ENCODE results near the gene FAF1. TPM values are rescaled to one million over a fixed set of nuclear protein-coding genes. Genes with fewer than 3 reads are reported as not detected.

The FAF1 gene
- total and polyA plus RNA-seq, 9 donors = 23.1 to 76.0 (median 57.1) TPM

DNA sequence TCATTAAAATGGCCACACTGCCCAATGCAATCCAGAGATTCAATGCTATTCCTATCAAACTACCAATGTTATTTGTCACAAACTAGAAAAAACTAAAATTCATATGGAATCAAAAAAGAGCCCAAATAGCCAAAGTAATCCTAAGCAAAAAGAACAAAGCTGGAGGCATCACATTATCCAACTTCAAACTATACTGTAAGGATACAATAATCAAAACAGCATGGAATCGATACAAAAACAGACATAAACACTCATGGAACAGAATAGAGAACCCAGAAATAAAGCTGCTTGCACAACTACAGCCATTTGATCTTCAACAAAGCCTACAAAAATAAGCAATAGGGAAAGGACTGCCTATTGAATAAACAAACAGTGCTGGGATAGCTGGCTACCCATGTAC, 100.4 kb downstream of the FAF1 start:
- no peak for DNase-seq
- 95 to 100% (median 97%) methylated on average over 1 of the region's 1 CpG for WGBS, 3 donors
- Histone ChIP-seq H3K27ac (no peak overlapping the region), H3K4me3 (no peak overlapping the region), H3K36me3 (no peaks in the 10 kb centered on the region), H3K27me3 (no peaks in the 10 kb centered on the region), H3K4me1 (ENCODE audit: insufficient read depth) (no peaks in the 10 kb centered on the region), H3K9me3 (no peaks in the 10 kb centered on the region)
- intact Hi-C loops (cut with DNase I) = no loop called here
- TF ChIP-seq EP300 (IDR thresholded peaks at IDR 0.05) (no peak), POLR2A (IDR thresholded peaks at IDR 0.05) (no peak)
- TF ChIP-seq, protein P1, sequence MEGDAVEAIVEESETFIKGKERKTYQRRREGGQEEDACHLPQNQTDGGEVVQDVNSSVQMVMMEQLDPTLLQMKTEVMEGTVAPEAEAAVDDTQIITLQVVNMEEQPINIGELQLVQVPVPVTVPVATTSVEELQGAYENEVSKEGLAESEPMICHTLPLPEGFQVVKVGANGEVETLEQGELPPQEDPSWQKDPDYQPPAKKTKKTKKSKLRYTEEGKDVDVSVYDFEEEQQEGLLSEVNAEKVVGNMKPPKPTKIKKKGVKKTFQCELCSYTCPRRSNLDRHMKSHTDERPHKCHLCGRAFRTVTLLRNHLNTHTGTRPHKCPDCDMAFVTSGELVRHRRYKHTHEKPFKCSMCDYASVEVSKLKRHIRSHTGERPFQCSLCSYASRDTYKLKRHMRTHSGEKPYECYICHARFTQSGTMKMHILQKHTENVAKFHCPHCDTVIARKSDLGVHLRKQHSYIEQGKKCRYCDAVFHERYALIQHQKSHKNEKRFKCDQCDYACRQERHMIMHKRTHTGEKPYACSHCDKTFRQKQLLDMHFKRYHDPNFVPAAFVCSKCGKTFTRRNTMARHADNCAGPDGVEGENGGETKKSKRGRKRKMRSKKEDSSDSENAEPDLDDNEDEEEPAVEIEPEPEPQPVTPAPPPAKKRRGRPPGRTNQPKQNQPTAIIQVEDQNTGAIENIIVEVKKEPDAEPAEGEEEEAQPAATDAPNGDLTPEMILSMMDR (IDR thresholded peaks at IDR 0.05) = no peak

DNA sequence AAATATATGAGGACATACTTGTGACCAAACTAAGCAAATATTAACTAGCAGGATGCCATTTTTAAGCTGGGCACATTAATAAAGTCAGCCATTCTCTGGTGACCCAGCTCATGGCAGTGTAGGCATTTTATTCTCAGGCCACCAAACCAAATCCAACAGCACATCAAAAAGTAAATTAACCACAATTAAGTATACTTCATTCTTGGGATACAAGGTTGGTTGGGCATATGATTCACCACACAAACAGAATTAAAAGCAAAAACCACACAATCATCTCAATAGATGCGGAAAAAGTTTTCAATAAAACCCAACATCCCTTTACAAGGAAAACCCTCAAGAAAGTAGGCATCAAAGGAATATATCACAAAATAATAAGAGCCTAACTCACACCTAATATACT, 101.3 kb downstream of the FAF1 start:
- Histone ChIP-seq H3K36me3 (no peaks in the 10 kb centered on the region), H3K4me3 (no peak overlapping the region), H3K27me3 (no peaks in the 10 kb centered on the region), H3K27ac (no peak overlapping the region), H3K9me3 (no peaks in the 10 kb centered on the region), H3K4me1 (ENCODE audit: insufficient read depth) (no peaks in the 10 kb centered on the region)
- TF ChIP-seq POLR2A (IDR thresholded peaks at IDR 0.05) (no peak), EP300 (IDR thresholded peaks at IDR 0.05) (no peak)
- TF ChIP-seq, protein P1 (IDR thresholded peaks at IDR 0.05) = no peak
- DNase-seq = no peak
- WGBS, 3 donors = 100% methylated on average over 1 of the region's 1 CpG
- intact Hi-C loops (cut with DNase I) = no loop called here

DNA sequence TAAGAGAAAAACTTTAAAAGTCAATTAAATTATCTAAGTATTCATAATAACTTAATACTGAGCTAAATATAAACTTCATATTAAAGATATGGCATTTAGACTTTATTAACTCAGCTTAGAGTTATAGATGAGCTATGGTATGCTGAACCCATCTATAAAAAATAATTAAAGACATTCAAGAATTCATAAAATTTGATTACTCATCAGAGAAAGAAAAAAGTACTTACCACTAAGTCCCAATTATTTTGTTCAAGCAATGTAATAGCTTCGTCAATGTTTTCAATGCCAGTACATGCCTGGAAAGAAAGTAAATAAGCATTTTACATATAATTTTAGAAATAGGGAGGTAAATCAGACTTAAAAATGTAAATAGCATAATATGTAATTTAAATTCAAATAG, 102.4 kb downstream of the FAF1 start:
- no peaks in the 10 kb centered on the region for H3K4me1 ChIP-seq (ENCODE audit: insufficient read depth)
- DNase-seq = no peak
- intact Hi-C loops (cut with DNase I) = no loop called here
- TF ChIP-seq POLR2A (IDR thresholded peaks at IDR 0.05) (no peak), EP300 (IDR thresholded peaks at IDR 0.05) (no peak)
- TF ChIP-seq, protein P1 (IDR thresholded peaks at IDR 0.05) = no peak
- no peak overlapping the region for H3K27ac ChIP-seq
- H3K4me3 ChIP-seq = no peak overlapping the region
- H3K36me3 ChIP-seq = no peaks in the 10 kb centered on the region
- H3K27me3 ChIP-seq = no peaks in the 10 kb centered on the region
- no peaks in the 10 kb centered on the region for H3K9me3 ChIP-seq
- WGBS, 3 donors = 84 to 97% (median 90%) methylated on average over 1 of the region's 1 CpG

DNA sequence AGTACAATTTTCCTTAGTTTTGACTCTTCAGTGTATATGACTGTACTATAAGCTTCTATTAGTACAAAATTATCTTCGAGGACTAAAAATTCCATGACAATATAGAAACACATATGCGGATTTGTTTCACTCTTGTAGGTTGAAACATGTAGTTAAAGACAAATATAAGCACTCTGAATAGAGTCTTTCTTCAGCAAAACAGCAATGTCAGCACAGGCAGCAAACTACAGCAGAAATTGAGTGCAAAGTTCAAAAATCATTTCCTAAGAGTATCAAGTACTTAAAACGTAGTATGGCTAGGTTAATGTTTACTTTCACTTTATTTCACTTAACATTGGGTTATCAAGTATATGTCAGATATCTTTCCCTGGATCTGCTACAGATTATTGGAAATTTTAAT, 106.7 kb downstream of the FAF1 start:
- TF ChIP-seq, protein P1 (IDR thresholded peaks at IDR 0.05) = no peak
- no peak for TF ChIP-seq EP300 (IDR thresholded peaks at IDR 0.05)
- TF ChIP-seq POLR2A (IDR thresholded peaks at IDR 0.05) = no peak
- Histone ChIP-seq H3K4me1 (ENCODE audit: insufficient read depth) (no peaks in the 10 kb centered on the region), H3K4me3 (no peak overlapping the region), H3K27ac (no peak overlapping the region), H3K9me3 (no peaks in the 10 kb centered on the region), H3K36me3 (no peaks in the 10 kb centered on the region), H3K27me3 (no peaks in the 10 kb centered on the region)
- DNase-seq = no peak
- 81 to 86% (median 84%) methylated on average over 3 of the region's 3 CpGs for WGBS, 3 donors
- intact Hi-C loops (cut with DNase I) = no loop called here

DNA sequence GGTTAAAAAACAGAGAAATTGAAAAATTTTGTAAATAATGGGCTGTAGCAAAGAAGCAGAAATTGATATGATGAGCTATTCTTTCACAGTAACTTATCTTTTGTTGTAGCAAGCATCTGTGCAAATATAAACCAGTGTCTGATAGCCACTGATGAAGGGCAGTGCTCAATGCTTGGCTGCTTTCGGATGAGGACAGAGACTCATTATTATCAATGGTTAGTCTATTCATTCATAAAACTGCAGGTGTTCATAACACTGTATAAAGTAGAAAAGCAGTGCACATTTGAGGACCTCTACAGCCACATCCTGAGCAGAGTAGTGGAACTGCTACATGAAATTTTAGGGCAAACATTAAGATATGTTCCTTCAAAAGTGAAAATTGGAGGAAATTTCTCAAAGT, 107.2 kb downstream of the FAF1 start:
- TF ChIP-seq, protein P1 (IDR thresholded peaks at IDR 0.05) = no peak
- no peak for TF ChIP-seq EP300 (IDR thresholded peaks at IDR 0.05)
- no peak for TF ChIP-seq POLR2A (IDR thresholded peaks at IDR 0.05)
- intact Hi-C loops (cut with DNase I) = no loop called here
- H3K36me3 ChIP-seq = no peaks in the 10 kb centered on the region
- H3K4me3 ChIP-seq = no peak overlapping the region
- H3K9me3 ChIP-seq = no peaks in the 10 kb centered on the region
- H3K27ac ChIP-seq = no peak overlapping the region
- no peaks in the 10 kb centered on the region for H3K27me3 ChIP-seq
- 91 to 95% (median 95%) methylated on average over 1 of the region's 1 CpG for WGBS, 3 donors
- no peaks in the 10 kb centered on the region for H3K4me1 ChIP-seq (ENCODE audit: insufficient read depth)
- no peak for DNase-seq

All from ovary (tissue), 9 donors.